DND-41 (cell line): Measurements from ENCODE around the gene CACNB2.

Source experiments
- CTCF ChIP-seq: IDR thresholded peaks from 2 replicates; pipeline ENCODE4 v1.5.1; 2012; ENCODE audit warnings: borderline replicate concordance, low read length, moderate library complexity, mild to moderate bottlenecking; ENCODE audit not compliant: poor library complexity, severe bottlenecking; ENCODE audit errors: extremely low read depth
- EZH2 ChIP-seq: IDR thresholded peaks from 3 replicates; pipeline ENCODE4 v1.6.1; 2012; ENCODE audit warnings: borderline replicate concordance, low read depth, mild to moderate bottlenecking, moderate library complexity, low read length, inconsistent platforms; ENCODE audit not compliant: severe bottlenecking

- TF ChIP-seq CTCF = no peak
- no peak for TF ChIP-seq EZH2
Measured at GRCh38 chr10:18523025-18523424, 382.8 kb downstream of the CACNB2 start.
